Measurements from ENCODE around the gene UBE4B.
A peak's percentile ranks its signal among the peaks of the same experiment; 100 is the strongest.
"Not testable (repeated sequence)": the region's sequence is repeated elsewhere in the genome, so short reads cannot be mapped to it uniquely, and the experiment has no call there.

The UBE4B gene

GRCh38 chr1:10213186-10213705 is 180.5 kb downstream of the UBE4B start:
- no peak for DNase-seq

DNA sequence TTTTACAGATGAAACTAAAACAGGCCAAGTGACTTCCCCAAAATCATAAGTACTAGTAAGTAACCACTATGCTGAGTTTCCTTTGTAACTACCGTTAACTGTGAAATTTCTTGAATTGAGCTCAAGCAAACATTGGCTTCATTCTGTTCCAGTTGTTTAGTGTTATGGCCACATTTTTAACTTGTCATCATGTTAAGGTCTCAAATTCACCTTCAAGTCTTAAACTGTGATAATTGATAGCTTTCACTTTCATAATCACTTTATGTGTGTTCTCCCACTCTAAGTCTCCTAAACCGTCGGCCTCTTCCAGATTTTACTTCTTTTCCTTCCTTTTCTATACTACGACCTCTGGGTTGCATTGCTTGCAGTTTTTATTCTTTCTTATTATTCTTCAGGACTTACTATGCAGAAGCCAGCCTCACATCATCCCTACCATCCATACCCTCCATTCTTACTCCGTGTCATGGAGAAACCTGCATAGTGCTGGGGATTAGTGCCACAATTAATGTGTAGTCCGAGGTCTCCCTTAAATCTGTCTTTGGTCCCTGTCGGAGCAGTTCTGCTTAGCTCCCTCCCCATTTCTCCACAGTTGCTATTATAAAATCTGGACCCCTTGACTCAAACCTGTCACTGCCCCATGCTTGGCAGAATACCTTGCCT is 183.5 kb downstream of the UBE4B start:
- no peak for DNase-seq

DNA sequence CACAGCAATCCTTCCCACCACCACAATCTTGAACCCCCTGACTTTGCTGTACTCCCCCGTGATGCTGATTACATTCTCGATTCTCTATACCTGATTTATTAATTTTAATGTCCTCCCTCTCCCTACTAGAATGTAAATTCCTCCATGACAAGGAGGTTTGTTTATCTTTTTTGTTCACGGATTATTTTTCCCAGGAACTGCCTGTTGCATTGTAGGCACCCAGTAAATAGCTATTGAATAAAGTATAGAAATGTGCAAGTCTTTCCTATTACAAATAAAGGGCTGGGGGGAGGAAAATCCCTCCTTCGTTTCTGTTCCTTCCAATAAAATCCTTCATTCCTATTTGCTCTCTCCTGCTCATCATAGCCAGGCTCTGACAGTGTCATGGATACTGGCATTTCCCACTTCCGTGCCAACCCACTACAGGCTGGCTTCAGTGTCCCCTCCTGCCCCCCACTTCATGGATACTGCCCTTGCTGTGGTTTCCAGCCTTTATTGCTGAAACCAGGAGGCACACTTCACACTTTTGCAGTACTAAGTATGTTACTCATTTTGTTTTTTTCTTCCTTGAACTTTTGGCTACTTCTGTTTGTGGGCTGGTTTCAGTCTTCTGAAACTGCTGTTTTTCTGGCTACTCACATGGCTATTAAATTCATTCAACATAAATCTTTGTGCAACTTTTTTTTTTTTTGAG is 185.1 kb downstream of the UBE4B start:
- DNase-seq: no peak

- DNase-seq: no peak
Observed at GRCh38 chr1:10220200-10220599, 187.4 kb downstream of the UBE4B start.

DNA sequence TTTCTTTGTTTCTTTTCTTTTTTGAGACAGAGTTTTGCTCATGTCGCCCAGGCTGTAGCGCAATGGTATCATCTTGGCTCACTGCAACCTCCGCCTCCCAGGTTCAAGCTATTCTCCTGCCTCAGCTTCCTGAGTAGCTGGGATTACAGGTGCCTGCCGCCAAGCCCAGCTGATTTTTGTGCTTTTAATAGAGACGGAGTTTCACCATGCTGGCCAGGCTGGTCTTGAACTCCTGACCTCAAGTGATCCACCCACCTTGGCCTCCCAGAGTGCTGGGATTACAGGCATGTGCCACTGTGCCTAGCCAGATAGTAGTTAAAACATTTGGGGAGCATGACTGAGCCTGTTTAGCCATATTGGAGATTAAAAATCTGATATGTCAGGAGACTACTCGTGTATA is 187.9 kb downstream of the UBE4B start:
- not testable (repeated sequence) for DNase-seq

GRCh38 chr1:10225573-10225972 is 192.8 kb downstream of the UBE4B start:
- DNase-seq: peak; percentile 55

DNA sequence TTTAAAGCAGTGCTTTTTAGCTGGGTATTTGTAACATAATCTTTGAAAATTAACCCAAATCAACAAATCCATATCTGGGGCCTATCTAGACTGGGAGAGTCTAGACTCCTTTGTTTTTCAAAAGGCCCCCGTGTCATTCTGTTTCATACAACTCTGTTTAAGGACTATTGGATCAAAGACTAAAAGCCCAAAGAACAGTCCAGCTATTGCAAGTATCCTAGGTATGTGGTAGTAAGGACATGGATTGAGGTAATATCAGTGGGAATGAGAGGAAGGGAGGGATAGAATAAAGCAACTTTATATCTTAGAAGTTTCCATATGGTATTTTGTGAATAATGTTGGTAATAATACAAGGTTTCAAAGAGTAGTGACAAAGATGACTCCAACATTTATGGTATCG is 195.8 kb downstream of the UBE4B start:
- no peak for DNase-seq

DNA sequence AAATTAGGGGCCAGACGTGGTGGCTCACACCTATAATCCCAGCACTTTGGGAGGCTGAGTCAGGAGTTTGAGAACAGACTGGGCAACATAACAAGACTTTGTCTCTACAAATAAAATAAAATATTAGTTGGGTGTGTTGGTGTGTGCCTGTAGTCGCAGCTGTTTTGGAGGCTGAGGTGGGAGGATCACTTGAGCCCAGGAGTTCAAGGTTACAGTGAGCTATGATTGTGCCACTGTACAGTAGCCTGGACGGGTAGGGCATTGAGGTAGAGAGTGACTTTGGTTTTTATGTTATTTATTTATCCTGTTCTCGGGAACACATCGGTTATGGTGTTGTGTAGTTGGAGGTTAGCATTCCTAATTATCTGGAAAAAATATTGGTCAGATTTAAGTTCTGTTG is 197.1 kb downstream of the UBE4B start:
- no peak for DNase-seq
